Endometrial microvascular endothelial cells (primary cell): ENCODE measurements around the gene ETS1. TPM values are rescaled to one million over a fixed set of nuclear protein-coding genes. Genes with fewer than 3 reads are reported as not detected.

Experiments used
- in situ Hi-C: cut with HindIII; loops from 2 replicates; pipeline ENCODE4 v1.10.0; 2017; ENCODE audit warnings: low sequenced_read_pairs, low pct_unique_long_range_greater_than_20kb; ENCODE audit errors: inconsistent ontology term
- total RNA-seq: library from RNA; depleted of rRNA; stranded (reverse); fragments of >200 nt; gene quantifications from one replicate; pipeline ENCODE4 v1.2.3, GENCODE V29; 2015; ENCODE audit errors: inconsistent ontology term

The ETS1 gene
- total RNA-seq, 1 donor from 2014 or later, result 35.4 TPM

DNA sequence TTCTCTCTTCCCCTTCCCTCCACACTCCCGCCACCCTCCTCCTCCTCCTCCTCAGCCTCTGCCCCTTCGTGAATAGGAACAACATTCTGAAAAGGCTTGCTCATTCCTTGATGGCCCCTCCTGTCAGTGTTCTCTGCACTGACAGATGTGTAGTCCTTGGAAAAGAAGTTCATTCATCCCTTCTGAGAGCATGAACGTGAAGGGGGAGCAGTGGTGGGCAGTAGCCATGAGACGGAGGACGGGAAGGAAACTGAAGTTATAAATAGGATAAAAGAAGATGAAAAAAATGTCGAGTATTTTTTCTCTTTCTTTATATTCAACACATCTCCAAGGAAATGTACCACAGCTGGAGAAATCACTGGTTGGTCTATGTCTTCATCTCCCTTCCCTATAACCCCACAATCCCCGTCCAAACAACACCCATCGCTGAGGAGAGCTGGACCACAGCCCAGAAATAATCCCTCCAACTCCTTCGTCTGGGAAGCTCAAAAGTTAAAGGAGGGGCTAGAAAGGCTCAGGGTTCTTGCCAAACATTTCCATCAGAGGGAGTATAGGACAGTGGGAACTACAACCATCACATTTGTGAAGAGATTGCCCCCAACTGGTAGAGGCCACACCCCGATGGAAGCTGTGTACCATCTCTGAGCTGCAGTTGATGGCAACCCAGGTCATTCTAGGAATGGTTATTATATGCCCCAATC lies 33.5 kb downstream of the ETS1 start:
- in situ Hi-C loops, result no loop called here

DNA sequence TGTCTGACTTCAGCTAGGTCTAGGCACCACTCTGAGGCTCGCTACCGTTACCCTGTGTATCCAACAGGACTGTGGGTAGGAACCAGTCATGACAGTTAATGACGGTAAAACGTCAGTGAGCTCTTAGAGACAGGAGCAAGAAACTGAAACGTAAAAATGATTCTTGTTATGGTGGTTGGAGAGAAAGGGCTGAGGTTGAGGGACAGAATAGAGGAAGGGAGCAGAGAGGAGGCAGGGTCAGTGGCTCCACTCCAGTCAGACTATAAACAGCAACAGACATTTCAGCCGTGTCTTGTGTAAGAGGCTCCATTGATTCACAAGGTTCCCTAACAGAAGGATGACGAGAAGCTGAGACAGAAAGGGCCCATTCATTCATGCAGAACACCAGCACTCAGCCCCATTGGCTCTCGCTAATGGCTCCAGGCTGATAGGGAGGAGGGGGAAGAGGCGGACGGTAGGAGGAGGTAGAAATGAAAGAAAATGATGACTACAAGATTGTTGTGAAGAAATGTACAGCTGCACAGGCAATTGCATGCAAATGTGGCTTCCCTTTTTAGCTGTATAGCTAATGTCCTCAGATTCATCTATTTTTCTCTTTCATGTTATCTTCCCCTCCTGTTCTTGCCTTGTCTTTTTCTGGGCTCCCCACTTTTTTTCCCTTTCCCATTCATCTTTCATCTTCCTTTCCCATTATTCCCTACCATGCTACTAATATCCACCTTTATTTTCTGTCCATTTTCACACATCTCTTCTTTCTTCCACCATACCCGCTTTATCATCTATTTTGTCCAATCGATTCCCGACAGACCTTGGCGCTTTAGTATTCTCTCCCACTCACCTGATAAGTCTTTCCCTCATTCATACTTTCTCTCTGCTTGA lies 34.3 kb downstream of the ETS1 start:
- in situ Hi-C loops, result no loop called here

DNA sequence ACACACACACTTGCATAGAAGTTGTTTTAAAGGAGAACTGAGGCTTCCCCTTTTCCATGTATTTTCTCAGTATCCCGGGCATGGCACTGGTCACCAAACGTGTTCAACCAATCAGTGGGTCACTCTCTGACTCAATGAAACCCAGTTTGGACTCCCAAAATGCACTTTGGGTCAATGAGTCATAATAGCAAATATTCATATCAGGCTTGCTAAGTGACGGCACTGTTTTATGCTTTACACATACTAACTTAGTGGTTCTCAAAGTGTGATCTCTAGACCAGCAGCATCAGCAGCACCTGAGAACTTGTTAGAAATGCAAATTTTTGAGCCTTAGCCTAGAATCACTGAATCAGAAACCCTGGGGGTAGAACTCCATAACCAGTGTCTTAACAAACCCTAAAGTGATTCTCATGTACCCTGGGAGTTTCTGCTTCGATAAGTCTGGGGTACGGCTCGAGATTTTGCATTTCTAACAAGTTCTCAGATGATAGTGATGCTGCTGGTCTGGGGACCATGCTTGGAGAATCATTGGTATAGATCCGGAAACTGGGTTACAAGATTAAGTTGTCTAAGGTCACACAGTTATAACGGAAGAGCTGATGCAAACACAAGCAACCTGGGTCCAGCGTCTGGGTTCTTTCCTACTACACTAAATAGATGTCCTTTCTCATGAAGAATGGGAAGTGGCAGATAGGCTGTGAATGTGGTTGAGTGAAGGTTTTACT lies 35.6 kb downstream of the ETS1 start:
- in situ Hi-C loops, result no loop called here

DNA sequence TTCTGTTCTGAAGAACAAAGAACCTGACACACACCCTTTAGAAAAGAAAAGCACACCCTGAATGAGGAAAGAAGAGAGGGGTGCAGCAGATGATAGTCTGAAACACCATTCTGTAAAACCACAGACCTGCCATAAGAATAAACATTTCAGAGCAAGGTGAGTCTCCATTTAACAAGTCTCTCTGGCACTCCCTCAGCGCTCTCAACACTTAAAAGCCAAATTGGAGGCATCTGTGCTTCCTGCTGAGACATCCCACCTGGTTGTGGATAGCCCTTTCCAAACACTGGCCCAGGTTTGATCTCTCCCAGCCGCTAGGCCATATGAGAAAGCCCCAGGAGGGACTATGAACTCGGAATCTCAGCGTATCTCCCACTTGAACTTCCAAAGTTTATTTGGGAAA lies 36.3 kb downstream of the ETS1 start:
- in situ Hi-C loops, result no loop called here

DNA sequence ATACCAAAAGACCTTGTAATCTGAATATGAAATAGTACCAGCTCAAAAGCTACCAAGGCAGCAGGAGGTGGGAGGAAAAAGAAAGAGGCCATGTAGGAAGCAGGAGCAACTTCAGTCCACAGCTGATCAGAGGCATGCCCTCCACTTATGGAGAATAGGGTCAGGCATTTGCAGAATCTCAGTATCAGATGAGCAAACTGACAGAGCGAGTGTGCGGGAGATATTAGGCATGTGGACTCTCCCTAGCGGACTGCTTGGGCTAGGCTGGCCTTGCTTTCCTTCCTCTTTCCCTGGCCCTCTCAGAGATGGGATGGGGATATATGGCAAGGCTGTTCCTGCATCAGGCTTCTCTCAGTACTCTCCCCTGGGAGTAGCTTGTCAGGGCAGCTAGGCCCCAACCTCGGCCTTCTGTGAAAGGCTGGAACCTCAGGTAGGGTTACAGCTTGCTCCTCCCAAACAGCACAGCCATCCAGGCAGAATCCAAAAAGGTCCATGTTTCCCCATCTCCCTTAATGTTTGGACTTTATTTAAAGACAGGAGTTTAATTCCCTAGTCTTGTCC lies 37.0 kb downstream of the ETS1 start:
- in situ Hi-C loops, result no loop called here

DNA sequence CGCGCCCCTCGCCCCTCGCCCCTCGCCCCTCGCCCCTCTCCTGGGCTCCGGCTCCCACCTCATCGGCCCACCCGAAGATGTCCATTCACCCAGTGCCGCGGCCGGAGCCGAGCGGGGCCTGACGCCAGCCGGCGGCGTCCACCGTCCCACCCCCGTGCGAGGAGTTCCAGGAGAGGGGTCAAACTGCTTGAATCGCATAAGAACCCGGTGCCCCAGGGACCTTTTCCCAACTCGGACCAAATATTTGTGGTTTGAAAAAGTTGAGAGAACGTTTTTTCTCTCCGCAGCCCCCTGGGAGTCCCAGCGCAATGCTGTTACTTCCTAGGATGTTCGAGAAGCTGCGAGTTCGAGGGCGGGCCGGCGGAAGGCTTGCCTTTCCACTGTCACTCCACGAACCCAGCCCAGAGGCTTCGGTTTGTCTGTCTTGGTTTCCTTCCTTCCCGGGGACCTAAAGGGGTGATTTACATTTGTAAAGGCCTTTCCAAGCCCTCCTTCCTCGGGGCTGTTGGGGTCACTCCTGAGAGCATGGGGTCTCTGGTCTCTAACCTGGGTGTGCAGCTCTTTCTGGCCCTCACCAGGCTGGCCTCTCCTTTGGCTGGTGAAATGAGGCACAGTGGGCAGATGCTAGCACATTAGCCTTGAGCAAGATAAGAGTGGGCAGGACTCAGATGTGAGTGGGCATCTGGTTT lies 38.0 kb downstream of the ETS1 start:
- in situ Hi-C loops, result no loop called here

DNA sequence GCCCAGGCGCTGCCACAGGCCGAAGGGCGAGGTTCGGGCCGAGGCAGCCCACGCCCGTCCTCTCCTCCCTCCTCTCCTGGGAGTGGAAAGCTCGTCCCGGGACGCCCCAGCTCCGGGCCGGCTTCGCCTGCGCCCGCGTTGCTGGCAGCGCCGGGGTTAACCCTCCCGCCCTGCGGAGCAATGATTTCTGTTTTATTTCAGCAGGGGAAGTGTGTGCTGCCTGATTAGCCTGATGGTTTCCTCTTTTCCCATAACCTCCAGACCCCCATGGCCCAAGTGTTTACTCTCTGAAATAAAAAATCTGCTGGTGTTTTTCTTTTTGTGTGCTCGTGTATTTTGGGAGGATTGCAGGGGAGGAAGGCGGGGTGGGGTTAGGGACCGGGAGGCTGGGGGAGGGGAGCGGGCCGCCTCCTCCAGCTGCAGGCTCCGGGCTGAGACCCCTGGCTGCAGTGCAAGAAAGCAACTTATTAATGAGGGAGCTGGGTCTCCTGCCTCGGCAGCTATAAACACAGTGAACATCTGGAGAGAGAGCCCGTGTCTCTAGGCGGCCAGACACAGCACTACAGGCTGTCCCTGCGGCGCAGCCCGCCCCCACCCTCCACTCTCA lies 38.6 kb downstream of the ETS1 start:
- in situ Hi-C loops, result no loop called here

- in situ Hi-C loops, result no loop called here
These were observed 39.3 kb downstream of the ETS1 start for GRCh38 chr11:128547946-128548648.

DNA sequence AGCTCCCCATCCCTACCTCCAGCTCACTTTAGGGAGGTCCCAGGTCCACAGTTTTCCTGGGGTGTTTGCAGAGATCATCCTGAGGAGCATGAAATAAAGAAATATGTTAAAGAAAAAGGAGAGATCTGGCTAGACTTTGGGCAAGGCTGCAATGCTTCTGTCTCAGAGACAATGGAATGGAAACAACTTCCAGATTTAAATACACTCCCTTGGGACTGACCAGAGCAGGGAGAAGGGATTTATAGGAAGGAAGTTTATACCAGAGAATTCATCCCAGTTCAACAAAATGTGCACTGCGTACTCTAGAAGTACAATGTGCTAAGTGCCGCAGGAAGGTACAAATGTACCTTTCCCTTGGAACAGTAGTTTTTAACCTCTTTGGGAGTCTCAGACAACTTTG lies 40.4 kb downstream of the ETS1 start:
- in situ Hi-C loops, result no loop called here

- in situ Hi-C loops, result no loop called here
These were observed 42.8 kb downstream of the ETS1 start for GRCh38 chr11:128544471-128545051.

DNA sequence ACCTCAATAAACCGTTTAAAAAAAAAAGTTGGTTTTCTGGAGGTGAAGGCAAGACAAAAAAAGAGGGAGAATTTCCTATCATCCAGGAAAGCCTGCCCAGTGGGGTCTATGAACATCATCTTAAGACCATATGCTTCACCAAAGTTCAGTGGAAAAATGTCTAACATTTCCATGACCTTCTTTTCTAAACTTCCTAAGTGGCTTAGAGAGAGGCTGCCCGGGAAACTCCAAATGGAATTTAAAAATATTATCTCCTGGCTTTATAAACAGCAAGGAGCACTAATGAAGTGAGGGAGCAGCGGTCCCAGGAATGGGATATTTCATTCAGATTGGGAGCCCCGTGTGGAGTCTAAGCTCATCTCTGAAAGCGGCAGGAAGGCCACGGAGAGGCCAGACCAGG lies 46.9 kb downstream of the ETS1 start:
- in situ Hi-C loops, result no loop called here

GRCh38 chr11:128536506-128536905 lies 50.9 kb downstream of the ETS1 start:
- in situ Hi-C loops, result no loop called here

DNA sequence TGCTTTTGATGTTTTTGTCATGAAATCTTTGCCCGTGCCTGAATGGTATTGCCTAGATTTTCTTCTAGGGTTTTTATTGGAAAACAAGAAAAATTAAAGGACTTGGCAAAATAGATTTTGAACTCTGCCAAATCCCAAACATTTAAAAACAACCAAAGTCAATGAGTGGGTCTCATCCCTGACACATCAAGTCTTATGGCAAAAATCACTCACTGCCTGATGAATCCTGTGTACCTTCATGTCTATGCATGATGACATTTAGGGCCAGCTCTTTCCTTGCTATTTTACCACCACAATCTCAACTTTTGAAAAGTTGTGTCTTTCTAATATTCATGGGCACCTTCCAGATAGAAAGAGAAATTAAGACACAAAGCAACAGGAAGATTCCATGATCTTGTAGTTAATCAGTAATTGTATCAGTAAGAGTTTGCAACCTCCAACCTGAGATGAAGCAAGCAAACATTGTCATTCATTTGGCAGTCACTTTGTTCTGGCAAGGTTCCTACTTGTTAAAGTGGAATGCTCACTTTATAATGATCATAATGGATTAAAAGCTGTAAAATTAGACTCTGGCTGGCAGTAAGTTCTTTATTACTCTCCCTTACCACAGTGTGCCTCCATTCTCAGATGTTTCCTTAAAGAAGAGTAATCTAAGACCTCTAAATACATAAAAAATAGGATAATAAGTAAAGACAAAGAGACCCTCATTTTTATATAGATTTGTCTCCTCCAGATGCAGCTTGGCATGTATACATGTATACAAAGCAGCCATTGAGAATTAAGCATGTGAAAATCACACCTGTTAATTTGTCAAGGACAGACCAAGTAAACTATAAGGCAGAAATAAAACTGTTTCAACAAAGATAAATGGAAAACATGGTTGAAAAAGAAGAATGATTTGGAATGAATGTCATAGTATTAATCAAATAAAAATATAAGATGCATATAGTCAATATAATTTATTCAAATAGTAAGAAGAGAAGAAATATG lies 51.6 kb downstream of the ETS1 start:
- in situ Hi-C loops, result no loop called here

DNA sequence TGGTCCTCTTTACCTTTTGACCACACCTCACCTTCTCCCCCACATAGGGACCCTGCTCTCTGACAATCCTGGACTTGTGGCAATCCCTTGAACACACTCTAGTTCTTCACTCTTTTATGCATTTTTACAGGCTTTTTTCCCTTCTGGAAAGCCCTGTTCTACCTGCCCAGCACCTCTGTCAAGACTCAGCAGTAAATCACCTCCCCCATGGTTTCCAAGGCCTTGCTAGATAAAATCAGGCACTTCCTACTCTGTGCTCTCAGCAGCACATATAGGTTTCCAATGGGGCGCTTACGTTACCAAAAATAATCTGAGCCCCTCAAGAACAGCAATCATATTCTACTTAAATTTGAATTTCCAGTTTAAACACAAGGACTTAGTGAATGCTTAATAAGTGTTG lies 53.9 kb downstream of the ETS1 start:
- in situ Hi-C loops, result no loop called here

DNA sequence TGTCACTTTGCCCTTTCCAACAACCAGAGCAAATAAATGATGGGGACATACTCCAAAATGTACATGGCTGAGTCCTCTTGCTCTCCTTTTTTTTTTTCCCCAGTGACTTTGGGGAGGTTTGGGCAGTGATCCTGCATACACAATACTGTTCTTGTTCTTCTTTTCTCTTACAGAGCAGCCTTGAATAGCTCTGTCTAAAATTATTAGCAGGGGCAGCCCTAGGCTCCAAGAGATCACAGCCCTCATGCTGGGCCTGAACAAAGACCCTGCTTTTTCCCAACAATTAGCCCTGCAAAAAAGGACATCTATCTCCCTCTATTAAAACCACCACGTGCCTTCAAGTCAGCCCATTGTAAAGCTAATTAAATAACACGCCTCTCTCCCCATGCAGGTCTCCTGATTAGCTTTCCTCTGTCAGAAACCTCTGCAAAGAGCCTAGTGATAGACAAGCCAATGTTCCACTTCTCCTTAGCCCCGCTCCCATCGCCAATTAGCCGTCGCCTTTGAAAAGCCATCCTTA lies 54.7 kb downstream of the ETS1 start:
- in situ Hi-C loops, result no loop called here

DNA sequence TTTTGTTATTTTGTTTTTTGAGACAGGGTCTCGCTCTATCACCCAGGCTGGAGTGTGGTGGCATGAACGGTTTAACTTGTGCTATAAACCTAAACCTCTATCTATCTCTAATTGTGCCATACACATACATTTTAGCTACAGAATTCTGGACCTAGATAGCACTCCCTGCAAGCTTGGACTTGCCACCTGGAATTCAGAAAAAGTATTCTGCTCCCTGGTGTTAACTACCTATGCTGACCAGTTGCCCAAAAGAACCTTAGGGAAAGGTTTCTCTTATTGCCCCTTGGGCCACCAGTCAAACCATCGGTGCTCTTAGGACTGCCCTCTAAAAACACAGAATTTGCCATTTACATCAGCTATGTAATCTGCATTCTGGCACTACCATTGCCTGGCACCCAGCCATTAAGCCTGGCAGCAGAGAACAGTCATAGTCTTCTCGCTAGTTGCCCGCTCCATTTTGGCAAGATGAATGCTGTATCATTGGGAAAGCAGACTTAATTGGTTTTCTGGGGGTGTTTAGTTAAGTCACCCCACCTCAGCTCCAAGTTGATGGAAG lies 55.3 kb downstream of the ETS1 start:
- in situ Hi-C loops, result no loop called here
